CD4-positive, alpha-beta T cell treated with Interleukin-12 subunit alpha and Interleukin-12 subunit beta, for 1 hour (primary cell): ENCODE measurements around the gene PPP2R5E.

Experiments
- DNase-seq: peaks from one replicate; pipeline ENCODE4 v3.0.0-alpha.2; 2020

PPP2R5E gene

GRCh38 chr14:63468294-63468693, 74.9 kb downstream of the PPP2R5E start:
- no peak for DNase-seq

GRCh38 chr14:63467440-63468072, 75.6 kb downstream of the PPP2R5E start:
- DNase-seq: no peak

- no peak for DNase-seq
Measured at GRCh38 chr14:63465347-63465746, 77.8 kb downstream of the PPP2R5E start.

GRCh38 chr14:63460680-63461369, 82.4 kb downstream of the PPP2R5E start:
- DNase-seq: no peak

- no peak for DNase-seq
Measured at GRCh38 chr14:63459738-63460137, 83.4 kb downstream of the PPP2R5E start.

- no peak for DNase-seq
Measured at GRCh38 chr14:63457498-63457897, 85.7 kb downstream of the PPP2R5E start.

- DNase-seq: no peak
Measured at GRCh38 chr14:63454863-63455622, 88.1 kb downstream of the PPP2R5E start.

GRCh38 chr14:63454436-63454835, 88.7 kb downstream of the PPP2R5E start:
- DNase-seq: no peak

GRCh38 chr14:63453443-63453936, 89.7 kb downstream of the PPP2R5E start:
- DNase-seq: no peak

GRCh38 chr14:63452796-63453195, 90.4 kb downstream of the PPP2R5E start:
- DNase-seq: no peak

- DNase-seq: no peak
Measured at GRCh38 chr14:63448841-63449240, 94.3 kb downstream of the PPP2R5E start.

- no peak for DNase-seq
Measured at GRCh38 chr14:63444588-63444987, 98.6 kb downstream of the PPP2R5E start.

GRCh38 chr14:63443988-63444387, 99.2 kb downstream of the PPP2R5E start:
- DNase-seq: no peak

- DNase-seq: no peak
Measured at GRCh38 chr14:63443361-63443760, 99.8 kb downstream of the PPP2R5E start.

- peak; percentile 30 for DNase-seq
Measured at GRCh38 chr14:63438065-63438757, 105.0 kb downstream of the PPP2R5E start.

- no peak for DNase-seq
Measured at GRCh38 chr14:63436286-63437098, 106.7 kb downstream of the PPP2R5E start.

GRCh38 chr14:63435838-63436237, 107.3 kb downstream of the PPP2R5E start:
- no peak for DNase-seq

- no peak for DNase-seq
Measured at GRCh38 chr14:63435204-63435603, 108.0 kb downstream of the PPP2R5E start.

- no peak for DNase-seq
Measured at GRCh38 chr14:63432888-63433552, 110.2 kb downstream of the PPP2R5E start.

GRCh38 chr14:63432228-63432627, 110.9 kb downstream of the PPP2R5E start:
- no peak for DNase-seq

GRCh38 chr14:63431466-63431865, 111.7 kb downstream of the PPP2R5E start:
- no peak for DNase-seq

GRCh38 chr14:63428486-63428885, 114.7 kb downstream of the PPP2R5E start:
- DNase-seq: no peak
